T-helper 1 cell treated with Interleukin-12 subunit alpha and Interleukin-12 subunit beta and Interleukin-4 antibody, amounts not matched to agents 30 μg/mL and 1 μg/mL, for 36 hours (primary cell): ENCODE results near the gene TJP1.
"Not testable (repeated sequence)": the region's sequence is repeated elsewhere in the genome, so short reads cannot be mapped to it uniquely, and the experiment has no call there.

Experiments used
- H3K27ac Mint-ChIP-seq: one replicate; pipeline ENCODE4 v1.8.0; 2021; ENCODE audit warnings: mild to moderate bottlenecking, mixed read lengths
- H3K27me3 Mint-ChIP-seq: one replicate; pipeline ENCODE4 v1.8.0; 2021; ENCODE audit warnings: low read depth, mixed read lengths
- H3K36me3 Mint-ChIP-seq: one replicate; pipeline ENCODE4 v1.8.0; 2021; ENCODE audit warnings: low read depth, mixed read lengths
- H3K4me1 Mint-ChIP-seq: one replicate; pipeline ENCODE4 v1.8.0; 2021; ENCODE audit warnings: low read depth, mixed read lengths
- H3K4me3 Mint-ChIP-seq: one replicate; pipeline ENCODE4 v1.8.0; 2021; ENCODE audit warnings: mild to moderate bottlenecking, moderate library complexity, mixed read lengths
- H3K9me3 Mint-ChIP-seq: one replicate; pipeline ENCODE4 v1.8.0; 2021; ENCODE audit warnings: mixed read lengths

The TJP1 gene

GRCh38 chr15:29698030-29698701 lies 124.1 kb downstream of the TJP1 start:
- H3K36me3 Mint-ChIP-seq, result no peaks in the 10 kb centered on the region
- H3K9me3 Mint-ChIP-seq, result no peaks in the 10 kb centered on the region
- H3K27me3 Mint-ChIP-seq, result peaks cover 9% of the 10 kb centered on the region
- H3K27ac Mint-ChIP-seq, result no peak overlapping the region
- H3K4me3 Mint-ChIP-seq, result no peak overlapping the region
- H3K4me1 Mint-ChIP-seq, result no peaks in the 10 kb centered on the region

DNA sequence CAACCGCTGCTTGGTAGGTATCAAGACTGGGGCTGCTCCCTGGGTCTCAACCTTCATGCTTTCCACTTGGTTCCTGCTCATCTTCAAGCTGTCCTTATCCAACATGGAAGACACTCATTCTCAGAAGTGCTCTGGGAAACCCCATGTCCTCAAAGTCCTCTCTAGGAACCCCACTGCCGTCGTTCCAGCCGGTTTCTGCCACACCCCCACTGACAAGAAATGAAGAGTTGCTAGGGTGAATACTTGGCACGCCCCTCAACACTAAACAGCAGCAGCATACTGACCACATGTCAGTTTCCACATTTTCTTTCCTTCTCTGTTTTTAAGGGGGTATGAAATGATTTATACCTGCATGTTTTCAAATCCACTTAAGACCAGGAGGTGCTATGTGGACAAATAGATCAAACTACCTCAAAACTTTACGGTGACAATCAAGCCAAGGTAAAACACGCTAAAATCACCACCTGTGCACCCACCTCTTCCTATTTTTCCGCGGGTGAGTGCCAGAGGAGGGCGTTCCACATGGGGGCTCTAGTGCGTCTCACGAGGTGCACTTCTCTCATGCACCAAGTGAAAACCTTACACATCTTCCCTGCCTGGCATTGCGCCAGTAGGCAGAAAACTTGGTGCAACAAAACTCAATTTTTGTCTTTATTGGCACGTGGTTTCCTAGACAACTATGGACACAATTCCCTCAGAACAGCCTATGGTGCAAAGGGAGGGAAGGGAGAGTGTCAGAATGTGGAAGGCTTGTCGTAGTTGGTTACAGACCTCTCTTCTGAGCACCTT lies 125.1 kb downstream of the TJP1 start:
- Mint-ChIP-seq H3K9me3 (no peaks in the 10 kb centered on the region), H3K27me3 (peaks cover 12% of the 10 kb centered on the region), H3K27ac (no peak overlapping the region), H3K36me3 (no peaks in the 10 kb centered on the region), H3K4me3 (no peak overlapping the region), H3K4me1 (no peaks in the 10 kb centered on the region)

GRCh38 chr15:29696506-29696905 lies 125.8 kb downstream of the TJP1 start:
- peaks cover 12% of the 10 kb centered on the region for H3K27me3 Mint-ChIP-seq
- not testable (repeated sequence) for H3K36me3 Mint-ChIP-seq, H3K4me1 Mint-ChIP-seq, H3K4me3 Mint-ChIP-seq, H3K27ac Mint-ChIP-seq, H3K9me3 Mint-ChIP-seq

GRCh38 chr15:29695489-29696167 lies 126.6 kb downstream of the TJP1 start:
- H3K9me3 Mint-ChIP-seq, result no peaks in the 10 kb centered on the region
- H3K4me1 Mint-ChIP-seq, result no peaks in the 10 kb centered on the region
- no peak overlapping the region for H3K27ac Mint-ChIP-seq
- H3K27me3 Mint-ChIP-seq, result peaks cover 12% of the 10 kb centered on the region
- no peaks in the 10 kb centered on the region for H3K36me3 Mint-ChIP-seq
- no peak overlapping the region for H3K4me3 Mint-ChIP-seq

DNA sequence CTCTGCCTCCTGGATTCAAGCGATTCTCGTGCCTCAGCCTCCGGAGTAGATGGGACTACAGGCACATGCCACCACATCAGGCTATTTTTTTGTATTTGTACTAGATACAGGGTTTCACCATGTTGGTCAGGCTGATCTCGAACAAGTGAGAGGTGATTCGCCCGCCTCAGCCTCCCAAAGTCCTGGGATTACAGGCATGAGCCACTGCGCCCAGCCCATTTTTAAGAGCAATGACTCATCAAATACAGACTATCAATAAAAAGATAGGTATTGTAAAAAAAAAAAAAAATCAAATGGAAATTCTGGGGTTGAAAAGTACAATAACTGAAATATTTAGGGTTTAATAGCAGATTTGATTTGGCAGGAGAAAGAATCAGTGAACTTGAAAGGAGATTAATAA lies 129.0 kb downstream of the TJP1 start:
- Mint-ChIP-seq H3K27me3 (peaks cover 8% of the 10 kb centered on the region), H3K27ac (no peak overlapping the region), H3K9me3 (no peaks in the 10 kb centered on the region), H3K4me1 (no peaks in the 10 kb centered on the region), H3K36me3 (no peaks in the 10 kb centered on the region), H3K4me3 (no peak overlapping the region)

DNA sequence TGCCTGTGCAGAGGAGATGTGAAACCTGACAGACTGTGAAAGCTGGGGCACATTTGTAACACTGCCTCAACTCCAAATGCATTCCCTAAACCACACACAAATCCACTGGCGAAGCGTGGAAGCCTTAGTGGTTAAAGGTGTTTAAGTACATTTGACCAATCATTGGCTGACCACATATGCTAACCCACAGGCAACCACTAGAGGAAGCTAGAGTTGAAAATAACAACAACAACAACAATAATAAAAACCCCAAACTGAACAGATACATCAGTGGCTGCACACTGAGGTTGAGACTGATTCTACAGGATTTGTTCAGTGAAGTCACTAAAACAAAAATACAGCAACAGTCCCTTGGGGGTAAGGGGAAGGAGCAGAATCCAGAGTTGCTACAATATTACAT lies 129.7 kb downstream of the TJP1 start:
- H3K9me3 Mint-ChIP-seq, result no peaks in the 10 kb centered on the region

DNA sequence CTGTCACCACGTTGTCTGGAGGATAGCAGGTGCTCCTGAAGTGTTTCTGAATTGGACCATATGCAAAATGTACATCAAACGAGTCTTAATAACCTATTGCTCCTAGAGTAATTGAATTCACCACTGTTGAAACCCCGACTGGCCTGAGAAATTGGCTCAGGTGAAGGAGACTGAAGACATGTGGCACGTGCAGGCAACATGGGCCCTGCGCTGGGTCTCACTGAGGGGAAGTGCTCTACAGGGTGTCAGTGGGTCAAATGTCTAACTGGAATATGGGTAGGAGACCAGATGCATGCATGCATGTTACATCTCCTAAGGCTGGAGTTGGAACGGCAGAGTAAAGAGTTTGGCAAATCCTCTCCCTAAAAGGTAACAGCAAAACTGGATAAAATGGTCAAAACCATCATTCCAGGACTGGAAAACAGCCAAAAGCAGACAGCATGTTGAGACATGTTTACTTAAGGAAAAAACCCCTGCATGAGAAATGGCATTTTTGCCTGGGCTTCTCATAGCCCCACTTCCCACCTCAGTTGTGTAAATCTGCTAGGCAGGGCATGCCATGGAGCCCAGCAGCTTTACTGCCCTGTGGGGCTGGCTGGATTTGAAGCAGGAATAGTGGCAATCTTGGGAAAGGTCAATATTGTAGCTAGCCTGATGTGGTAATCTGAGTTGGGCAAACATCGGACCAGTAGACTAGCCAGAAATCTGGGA lies 131.3 kb downstream of the TJP1 start:
- no peak overlapping the region for H3K27ac Mint-ChIP-seq
- peaks cover 8% of the 10 kb centered on the region for H3K27me3 Mint-ChIP-seq
- no peaks in the 10 kb centered on the region for H3K4me1 Mint-ChIP-seq
- no peaks in the 10 kb centered on the region for H3K36me3 Mint-ChIP-seq
- H3K9me3 Mint-ChIP-seq, result no peaks in the 10 kb centered on the region
- H3K4me3 Mint-ChIP-seq, result no peak overlapping the region

More for the DNA sequence above, 129.7 kb downstream of the TJP1 start:
- H3K4me3 Mint-ChIP-seq, result no peak overlapping the region
- no peaks in the 10 kb centered on the region for H3K4me1 Mint-ChIP-seq
- peaks cover 8% of the 10 kb centered on the region for H3K27me3 Mint-ChIP-seq
- H3K27ac Mint-ChIP-seq, result no peak overlapping the region
- H3K36me3 Mint-ChIP-seq, result no peaks in the 10 kb centered on the region

DNA sequence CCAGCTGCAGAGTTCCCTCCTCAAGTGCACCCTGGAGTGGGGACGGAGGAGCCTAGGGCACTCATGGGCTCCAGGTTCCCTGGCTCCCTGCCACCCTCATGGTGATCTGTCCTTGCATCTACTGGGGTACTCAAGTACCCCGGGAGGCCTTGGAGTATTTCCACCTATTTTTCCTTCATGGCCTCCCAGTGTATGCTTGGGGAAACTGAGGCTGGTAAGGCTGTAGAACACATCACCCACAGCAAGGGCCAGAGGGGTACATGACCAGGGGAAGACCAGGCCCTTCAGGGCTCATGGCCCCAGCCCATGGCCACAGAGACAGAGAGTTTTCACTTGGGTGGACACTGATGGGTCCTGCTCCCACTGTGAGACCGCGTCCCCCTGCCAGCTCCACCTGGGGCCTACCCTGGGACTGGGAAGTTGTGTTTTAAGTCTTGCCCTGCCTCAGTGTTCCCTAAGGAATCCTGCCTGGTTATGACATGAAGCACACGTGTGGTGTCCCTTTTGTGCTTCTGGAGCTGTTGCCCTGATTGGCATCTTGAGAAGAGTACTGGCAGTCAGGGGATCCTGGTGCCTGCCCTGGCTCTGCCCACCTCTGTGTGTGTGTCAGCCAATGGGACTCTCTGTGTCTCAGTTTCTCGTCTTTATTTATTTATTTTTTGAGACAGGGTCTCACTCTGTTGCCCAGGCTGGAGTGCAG lies 132.8 kb downstream of the TJP1 start:
- peaks cover 8% of the 10 kb centered on the region for H3K27me3 Mint-ChIP-seq
- H3K36me3 Mint-ChIP-seq, result no peaks in the 10 kb centered on the region
- H3K4me3 Mint-ChIP-seq, result no peak overlapping the region
- H3K4me1 Mint-ChIP-seq, result no peaks in the 10 kb centered on the region
- no peak overlapping the region for H3K27ac Mint-ChIP-seq
- H3K9me3 Mint-ChIP-seq, result no peaks in the 10 kb centered on the region

GRCh38 chr15:29688506-29689286 lies 133.6 kb downstream of the TJP1 start:
- no peaks in the 10 kb centered on the region for H3K36me3 Mint-ChIP-seq
- no peaks in the 10 kb centered on the region for H3K4me1 Mint-ChIP-seq
- H3K27ac Mint-ChIP-seq, result no peak overlapping the region
- no peak overlapping the region for H3K4me3 Mint-ChIP-seq
- no peaks in the 10 kb centered on the region for H3K9me3 Mint-ChIP-seq
- H3K27me3 Mint-ChIP-seq, result peaks cover 6% of the 10 kb centered on the region

DNA sequence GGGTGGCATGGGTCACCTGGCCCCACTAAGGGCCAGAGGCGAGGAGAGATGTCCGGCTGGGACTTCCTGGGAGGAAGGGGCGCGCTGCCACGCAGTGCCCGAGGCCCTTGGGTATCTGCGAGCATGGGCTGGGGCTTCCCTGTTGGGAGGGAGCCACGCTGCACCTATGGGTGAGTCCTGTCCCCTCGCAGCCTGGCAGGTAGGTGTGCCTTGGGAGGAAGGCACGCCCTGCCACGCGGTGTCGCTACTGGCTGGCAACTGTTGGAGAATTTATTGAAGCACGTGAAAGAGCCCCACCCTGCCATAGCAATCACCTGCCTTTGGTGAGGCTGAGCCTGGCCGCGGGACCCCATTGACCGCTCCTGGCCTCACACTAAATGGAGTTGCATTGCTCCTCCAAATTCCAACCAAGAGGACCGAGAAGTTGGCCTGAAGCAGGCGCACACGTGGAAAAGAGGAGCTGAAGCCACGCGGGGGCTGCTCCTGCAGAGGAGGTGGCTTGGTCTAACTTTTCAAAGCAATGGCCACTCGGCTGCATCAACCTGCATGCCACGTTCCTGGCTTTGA lies 134.2 kb downstream of the TJP1 start:
- H3K27ac Mint-ChIP-seq, result no peak overlapping the region

GRCh38 chr15:29687204-29687815 lies 135.0 kb downstream of the TJP1 start:
- Mint-ChIP-seq H3K36me3 (no peaks in the 10 kb centered on the region), H3K4me1 (no peaks in the 10 kb centered on the region), H3K4me3 (no peak overlapping the region), H3K27me3 (no peaks in the 10 kb centered on the region), H3K27ac (no peak overlapping the region), H3K9me3 (no peaks in the 10 kb centered on the region)

More for the DNA sequence above, 134.2 kb downstream of the TJP1 start:
- no peaks in the 10 kb centered on the region for H3K36me3 Mint-ChIP-seq
- H3K4me1 Mint-ChIP-seq, result no peaks in the 10 kb centered on the region
- no peaks in the 10 kb centered on the region for H3K9me3 Mint-ChIP-seq
- H3K4me3 Mint-ChIP-seq, result no peak overlapping the region
- peaks cover 3% of the 10 kb centered on the region for H3K27me3 Mint-ChIP-seq

GRCh38 chr15:29686445-29687203 lies 135.6 kb downstream of the TJP1 start:
- Mint-ChIP-seq H3K9me3 (no peaks in the 10 kb centered on the region), H3K4me3 (no peak overlapping the region), H3K4me1 (no peaks in the 10 kb centered on the region), H3K27me3 (no peaks in the 10 kb centered on the region), H3K36me3 (no peaks in the 10 kb centered on the region), H3K27ac (no peak overlapping the region)
